GM19239 (cell line): ENCODE results near the gene TCF12.

Experiments
- DNase-seq: peaks from one replicate; pipeline ENCODE4 v3.0.0; 2011; ENCODE audit warnings: low spot score; ENCODE audit not compliant: insufficient read length
- FAIRE-seq: peaks from 2 replicates; lab custom pipeline; 2011; peaks lifted over from hg19 to GRCh38; lab: Jason Lieb, UNC

The TCF12 gene

GRCh38 chr15:57321973-57322601 lies 403.6 kb downstream of the TCF12 start:
- DNase-seq (no peak), FAIRE-seq (no peak)

- FAIRE-seq (no peak), DNase-seq (no peak)
These were observed 404.3 kb downstream of the TCF12 start for GRCh38 chr15:57322602-57323250.

- no peak for FAIRE-seq
- DNase-seq = no peak
These were observed 404.9 kb downstream of the TCF12 start for GRCh38 chr15:57323299-57323805.

GRCh38 chr15:57323806-57324589 lies 405.6 kb downstream of the TCF12 start:
- DNase-seq = no peak
- FAIRE-seq = no peak

GRCh38 chr15:57324590-57324890 lies 406.1 kb downstream of the TCF12 start:
- FAIRE-seq = no peak

GRCh38 chr15:57324944-57325679 lies 406.7 kb downstream of the TCF12 start:
- no peak for DNase-seq

More at GRCh38 chr15:57324590-57324890, 406.1 kb downstream of the TCF12 start:
- DNase-seq = no peak

GRCh38 chr15:57326196-57326595 lies 407.8 kb downstream of the TCF12 start:
- DNase-seq (no peak), FAIRE-seq (no peak)

More at GRCh38 chr15:57324944-57325679, 406.7 kb downstream of the TCF12 start:
- FAIRE-seq = no peak

- FAIRE-seq = no peak
- DNase-seq = no peak
These were observed 409.6 kb downstream of the TCF12 start for GRCh38 chr15:57327985-57328471.

GRCh38 chr15:57328479-57328878 lies 410.0 kb downstream of the TCF12 start:
- DNase-seq (no peak), FAIRE-seq (no peak)

GRCh38 chr15:57328897-57329296 lies 410.5 kb downstream of the TCF12 start:
- DNase-seq = no peak
- FAIRE-seq = no peak

GRCh38 chr15:57329582-57330367 lies 411.3 kb downstream of the TCF12 start:
- DNase-seq = no peak
- FAIRE-seq = no peak

GRCh38 chr15:57330619-57331340 lies 412.3 kb downstream of the TCF12 start:
- DNase-seq (no peak), FAIRE-seq (no peak)

- no peak for FAIRE-seq
- DNase-seq = no peak
These were observed 413.9 kb downstream of the TCF12 start for GRCh38 chr15:57332326-57332725.

GRCh38 chr15:57333487-57333886 lies 415.0 kb downstream of the TCF12 start:
- FAIRE-seq (no peak), DNase-seq (no peak)

GRCh38 chr15:57334257-57334656 lies 415.8 kb downstream of the TCF12 start:
- no peak for FAIRE-seq
- DNase-seq = no peak

GRCh38 chr15:57335293-57335715 lies 416.9 kb downstream of the TCF12 start:
- no peak for DNase-seq
- no peak for FAIRE-seq

GRCh38 chr15:57335719-57336118 lies 417.3 kb downstream of the TCF12 start:
- DNase-seq = no peak
- no peak for FAIRE-seq

- no peak for DNase-seq
These were observed 419.5 kb downstream of the TCF12 start for GRCh38 chr15:57337868-57338411.

GRCh38 chr15:57339321-57339720 lies 420.9 kb downstream of the TCF12 start:
- FAIRE-seq (no peak), DNase-seq (no peak)

More at GRCh38 chr15:57337868-57338411, 419.5 kb downstream of the TCF12 start:
- no peak for FAIRE-seq
